CD4-positive, alpha-beta T cell treated with Interleukin-4 for 1 hour (primary cell): Measurements from ENCODE around the gene IL16.
"Not testable (repeated sequence)": the region's sequence is repeated elsewhere in the genome, so short reads cannot be mapped to it uniquely, and the experiment has no call there.

Experiments used
- DNase-seq, 2 donors: peaks; one replicate each; pipeline ENCODE4 v3.0.0-alpha.2; 2020 to 2022

The IL16 gene

DNA sequence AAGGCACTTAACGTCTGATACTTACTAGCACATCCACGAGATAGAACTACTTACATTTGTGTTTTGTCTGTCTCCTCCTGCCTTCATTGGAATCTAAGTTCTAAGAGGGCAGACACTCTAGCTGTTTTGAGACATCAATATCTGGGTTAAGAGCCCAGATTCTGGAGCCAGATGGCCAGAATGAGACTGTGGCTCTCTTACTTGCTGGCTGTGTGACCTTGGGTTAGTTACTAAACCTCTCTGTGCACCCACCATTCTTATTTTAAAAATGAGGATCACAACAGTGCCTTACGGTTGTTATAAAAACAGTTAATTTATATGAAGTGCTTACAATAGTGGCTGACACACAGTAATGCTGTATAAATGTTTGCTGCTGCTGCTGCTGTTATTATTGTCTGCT lies 119.6 kb downstream of the IL16 start:
- DNase-seq: no peak

DNA sequence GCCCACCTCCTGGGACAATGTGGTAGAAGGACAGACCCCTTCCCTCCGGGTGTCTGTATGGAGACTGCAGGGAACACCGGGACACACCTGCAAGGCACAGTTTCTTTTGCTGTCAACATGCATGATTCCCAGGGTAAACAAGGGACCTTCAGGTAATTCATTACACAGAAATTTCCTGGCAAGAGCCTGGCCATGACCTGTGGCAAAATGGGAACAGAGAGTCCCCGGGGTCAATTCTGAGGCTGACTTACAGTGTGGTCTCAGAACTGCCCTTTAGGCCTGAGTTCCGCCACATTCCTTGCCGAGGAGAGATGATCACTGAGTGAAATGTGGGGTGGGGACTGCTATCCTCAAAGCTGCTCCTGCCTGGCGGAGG lies 121.0 kb downstream of the IL16 start:
- no peak for DNase-seq

DNA sequence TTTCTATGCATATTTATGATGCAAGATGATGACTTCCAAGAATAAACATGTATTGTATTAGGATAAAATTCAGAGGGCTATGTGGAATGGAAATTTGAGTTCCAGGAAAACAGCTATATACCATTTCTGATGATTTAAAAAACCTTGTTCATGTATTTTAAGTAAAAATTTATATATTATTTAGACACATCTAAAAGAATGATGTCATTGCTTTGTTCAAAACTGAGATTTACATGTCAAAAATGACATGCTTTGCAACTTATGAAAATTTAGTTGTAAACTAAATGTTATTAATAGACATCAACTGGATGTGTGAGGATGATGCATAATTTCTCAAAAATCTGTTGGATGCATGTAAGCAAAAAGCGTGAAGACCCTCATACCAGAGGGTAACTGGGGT lies 125.0 kb downstream of the IL16 start:
- DNase-seq: no peak

DNA sequence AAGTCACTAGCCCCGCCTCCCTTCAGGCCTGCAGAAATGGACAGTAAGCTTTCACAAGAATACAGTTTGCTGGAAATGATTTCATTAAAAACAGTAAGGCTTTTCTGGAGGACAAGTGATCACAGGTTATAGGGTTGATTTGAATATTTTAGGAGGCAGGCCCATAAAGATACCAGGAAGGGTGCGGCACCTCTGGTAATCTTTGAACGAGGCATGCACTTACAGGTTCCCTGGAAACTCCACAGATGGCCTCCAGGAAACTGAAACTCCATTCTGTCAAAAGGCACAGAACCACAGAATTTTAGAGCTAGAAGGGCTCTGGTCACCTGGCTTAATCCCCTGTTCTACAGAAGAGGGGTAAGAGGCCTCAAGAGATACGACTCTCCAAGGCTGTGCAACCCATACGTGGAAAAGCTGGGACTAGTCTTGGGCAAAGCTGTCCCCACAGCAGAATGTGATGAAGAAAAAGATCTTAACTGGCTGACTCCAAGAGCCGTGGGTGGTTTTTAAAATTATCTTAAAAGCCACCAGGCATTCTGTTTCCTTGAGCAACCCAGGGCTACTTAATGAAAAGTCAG lies 126.1 kb downstream of the IL16 start:
- DNase-seq: no peak

DNA sequence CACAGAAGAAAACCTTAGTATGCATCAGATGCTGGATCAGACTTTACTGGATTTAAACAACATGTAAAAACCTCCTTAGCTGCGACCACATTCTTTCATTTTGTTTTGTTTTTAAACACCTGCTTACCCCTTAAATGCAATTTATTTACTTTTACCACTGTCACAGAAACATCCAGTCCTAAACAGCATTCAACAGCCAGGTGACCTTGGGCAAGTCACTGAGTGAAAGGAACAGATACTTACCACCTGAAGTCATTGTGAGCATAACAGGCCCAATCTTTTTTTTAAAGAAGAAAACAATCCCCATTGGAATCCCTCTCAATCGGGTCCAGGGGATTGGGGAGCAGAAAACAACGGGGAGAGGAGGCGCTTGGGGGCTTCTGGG lies 126.9 kb downstream of the IL16 start:
- DNase-seq: no peak

DNA sequence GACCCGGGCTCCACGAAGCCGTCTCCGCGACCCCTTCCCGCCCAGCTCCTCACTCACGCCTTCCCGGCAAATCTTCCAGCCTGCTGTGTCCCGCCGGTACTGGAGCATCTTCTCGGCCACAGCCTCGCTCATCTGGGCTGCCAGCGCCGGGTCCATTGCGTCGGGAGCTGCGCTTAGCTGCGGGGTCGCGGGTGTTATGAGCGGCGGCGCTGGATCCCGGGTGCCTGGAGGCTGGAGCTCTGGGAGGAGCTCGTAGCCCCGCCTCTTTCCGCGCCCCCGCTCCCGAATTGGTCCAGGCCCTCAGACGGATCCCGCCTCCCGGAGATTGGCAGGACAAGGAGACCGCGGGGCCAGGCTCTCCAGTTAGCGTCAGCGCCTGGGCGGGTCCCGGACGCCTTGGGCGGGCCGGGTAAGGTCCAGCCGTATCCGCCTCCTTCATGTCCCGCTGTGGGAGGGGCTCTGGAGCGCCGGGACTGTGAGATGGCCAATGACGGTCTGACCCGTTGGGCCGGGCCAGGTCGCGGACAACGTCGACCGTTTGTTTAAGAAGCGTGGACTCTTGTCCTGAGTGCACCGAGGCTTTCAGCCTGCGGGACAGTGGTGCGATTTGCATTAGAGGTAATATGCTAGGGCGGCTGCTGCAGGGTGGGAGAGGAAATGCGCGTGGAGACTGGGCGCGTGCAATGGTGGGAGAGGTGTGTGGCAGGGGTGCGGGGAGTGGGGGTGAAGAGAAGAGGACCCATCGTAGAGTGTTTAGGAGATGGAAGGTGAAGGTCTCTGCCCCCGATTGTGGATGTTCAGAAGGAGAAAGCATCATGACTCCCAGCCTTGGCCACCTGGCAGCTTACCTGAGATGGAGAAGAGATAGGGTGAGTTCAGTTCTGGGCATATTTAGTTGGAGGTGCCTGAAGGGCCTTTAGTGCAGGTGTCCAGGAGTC lies 127.5 kb downstream of the IL16 start, which contains the start of gene STARD5:
Gene STARD5, minus strand, starts transcription at position 198 of the 938 bp plus-strand sequence. Its CDS starts 42 bp downstream, at position 156.
- peak; percentile 94 for DNase-seq

DNA sequence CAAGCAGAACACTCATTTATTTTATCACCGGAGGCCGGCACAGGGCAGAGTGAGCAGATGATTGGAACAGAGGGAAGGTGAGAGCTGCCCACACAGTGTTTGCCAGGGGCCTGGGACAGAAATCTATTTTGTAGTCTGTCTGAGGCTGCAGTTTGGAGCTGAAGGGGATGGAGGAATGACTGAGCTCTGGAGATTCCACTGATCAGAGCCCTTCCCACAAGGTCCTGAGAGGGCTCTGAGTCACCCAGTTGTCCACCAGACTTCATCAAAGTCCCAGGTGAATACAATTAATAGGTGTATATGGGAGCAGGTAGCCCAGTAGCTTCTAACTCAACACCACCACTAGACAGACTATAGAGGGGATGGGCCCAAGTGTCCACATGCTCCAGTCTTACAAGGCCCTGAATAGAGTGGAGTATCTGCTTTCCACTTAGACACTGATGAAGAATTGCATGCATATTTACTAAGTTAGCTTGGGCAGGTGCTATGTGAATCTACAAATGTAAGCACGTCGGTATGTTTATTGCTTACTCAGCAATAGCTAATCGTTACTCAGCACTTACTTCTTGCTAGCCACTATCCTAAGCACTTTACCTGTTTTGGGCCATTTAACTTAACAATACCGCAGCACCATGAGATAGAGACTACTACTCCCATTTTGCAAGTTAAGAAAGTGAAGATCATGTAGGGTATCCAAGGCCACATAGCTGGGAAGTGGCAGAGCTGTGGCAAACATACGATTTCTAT lies 130.0 kb downstream of the IL16 start:
- no peak for DNase-seq

DNA sequence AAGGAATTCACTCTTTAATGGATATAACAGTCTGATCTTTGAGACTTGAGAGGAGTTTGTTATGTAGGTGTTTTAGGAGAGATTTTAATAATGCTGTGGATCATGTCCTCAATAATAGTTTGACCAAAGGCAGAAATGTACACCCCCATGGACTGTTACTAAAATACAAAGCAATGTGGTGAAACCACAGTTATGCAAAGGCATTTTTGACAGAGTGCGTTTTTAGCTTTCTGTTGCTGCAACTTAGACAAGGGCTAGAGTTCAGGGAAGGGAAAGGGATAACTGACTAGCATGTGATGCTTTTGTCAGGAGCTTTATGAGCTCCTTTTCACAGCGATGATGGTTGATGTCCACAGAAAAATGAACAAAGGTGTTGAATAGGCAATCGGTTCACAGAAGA lies 130.8 kb downstream of the IL16 start:
- no peak for DNase-seq

DNA sequence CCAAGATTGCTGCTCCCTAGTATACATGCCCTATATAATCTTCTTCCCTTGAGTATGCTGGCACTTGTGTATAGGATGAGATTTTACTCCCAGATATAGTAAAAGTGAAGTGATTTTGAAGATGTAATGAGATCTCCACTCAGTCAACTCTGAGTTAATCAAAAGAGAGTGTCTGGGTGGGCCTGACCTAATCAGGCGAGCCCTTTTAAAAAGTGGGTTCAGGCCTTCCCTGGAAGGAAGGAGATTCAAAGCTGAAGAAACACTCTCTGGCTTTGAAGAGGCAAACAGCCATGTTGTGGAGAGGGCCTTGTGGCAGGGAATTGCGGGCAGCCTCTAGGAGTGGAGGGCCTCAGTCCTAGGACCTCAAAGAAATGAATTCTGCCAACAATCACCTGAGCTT lies 132.8 kb downstream of the IL16 start:
- DNase-seq: no peak

DNA sequence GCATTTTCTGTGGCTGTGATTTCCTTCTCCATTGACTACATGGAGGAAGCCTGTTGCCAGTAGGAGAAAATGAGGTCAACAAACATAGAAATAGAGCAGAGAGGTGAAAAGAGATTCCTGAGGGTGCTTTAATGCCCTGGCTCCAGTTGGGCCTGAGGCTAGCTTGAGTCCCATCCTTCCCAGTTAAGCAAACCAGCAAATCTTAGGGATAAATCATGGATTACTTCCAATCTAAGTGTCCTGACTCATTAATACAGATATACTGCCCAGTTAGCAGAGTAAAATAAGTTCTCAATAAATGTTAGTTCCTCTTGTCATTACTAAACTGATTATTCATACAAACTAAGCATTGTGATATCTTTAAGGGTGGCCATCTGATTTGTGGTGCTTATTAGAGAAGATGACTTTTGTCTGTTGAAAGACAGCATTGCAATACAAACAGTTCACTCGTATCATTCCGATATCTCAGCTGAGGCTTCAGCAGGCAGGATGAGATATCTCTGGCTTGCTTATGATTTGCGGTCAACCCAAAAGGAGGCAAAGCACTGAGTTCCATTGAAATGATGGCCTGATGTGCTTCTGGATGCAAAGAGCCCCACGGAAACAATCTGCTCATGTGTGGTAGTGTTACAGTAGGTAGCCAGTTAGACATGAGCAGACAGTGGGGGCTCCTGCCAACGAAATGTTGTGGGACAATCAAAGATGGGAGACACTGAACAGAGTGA lies 133.8 kb downstream of the IL16 start:
- no peak for DNase-seq

DNA sequence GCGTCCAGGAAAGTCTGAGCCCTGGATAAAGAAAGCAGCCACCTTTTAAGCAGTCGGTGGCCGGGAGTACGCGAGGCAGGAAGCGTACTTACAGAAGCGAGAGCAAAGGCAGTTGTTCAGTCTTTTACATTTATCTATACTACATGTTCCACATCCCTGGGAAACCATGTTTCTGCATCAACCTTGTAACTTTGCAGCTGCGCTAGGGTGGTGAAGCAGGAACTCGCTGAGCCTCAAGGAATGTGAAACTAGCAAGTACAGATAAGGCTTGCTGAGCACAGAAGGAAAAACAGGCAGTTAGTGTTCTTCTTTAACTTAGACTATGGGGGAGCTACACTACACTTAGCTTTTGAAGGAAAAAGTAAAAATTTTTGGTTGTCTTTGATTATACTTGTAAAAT lies 134.5 kb downstream of the IL16 start:
- not testable (repeated sequence) for DNase-seq

DNA sequence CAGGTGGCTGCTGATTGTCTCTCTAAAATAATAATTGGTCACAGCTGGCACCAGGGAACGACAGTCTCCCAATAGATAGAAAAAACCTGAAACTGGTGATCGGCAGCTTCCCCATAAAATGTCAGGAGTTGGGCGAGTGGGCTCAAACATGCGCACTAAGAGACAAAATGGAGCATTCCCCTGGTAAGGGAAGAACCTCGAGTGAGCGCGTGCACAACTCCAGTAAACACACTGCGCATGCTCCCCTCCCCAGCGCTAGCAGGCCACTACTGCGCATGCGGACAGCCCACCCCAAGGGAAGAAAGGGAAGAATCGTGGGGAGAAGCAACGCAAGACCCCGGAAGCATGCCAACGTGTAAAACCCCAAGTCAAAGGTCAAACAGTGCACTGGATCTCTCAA lies 134.9 kb downstream of the IL16 start:
- DNase-seq: no peak

DNA sequence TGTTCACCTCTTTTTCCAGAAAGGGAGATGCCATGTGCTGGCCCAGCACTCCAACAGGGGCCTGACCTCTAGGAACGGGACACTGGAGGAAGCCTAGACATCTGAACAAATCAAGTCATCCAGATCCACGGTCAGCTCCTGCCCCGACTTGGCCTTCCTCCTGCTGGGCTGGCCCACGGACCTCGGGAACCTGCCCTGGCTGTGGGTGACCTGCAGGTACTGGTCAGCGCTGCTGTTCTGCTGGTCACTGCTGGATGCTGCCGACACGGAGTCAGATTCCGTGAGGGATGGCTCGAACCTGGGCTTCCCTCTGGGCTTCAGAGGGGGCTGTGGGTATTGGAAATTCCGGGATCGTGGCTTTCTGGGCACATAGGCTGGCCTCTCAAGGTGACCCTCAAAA lies 135.6 kb downstream of the IL16 start:
- DNase-seq: no peak

DNA sequence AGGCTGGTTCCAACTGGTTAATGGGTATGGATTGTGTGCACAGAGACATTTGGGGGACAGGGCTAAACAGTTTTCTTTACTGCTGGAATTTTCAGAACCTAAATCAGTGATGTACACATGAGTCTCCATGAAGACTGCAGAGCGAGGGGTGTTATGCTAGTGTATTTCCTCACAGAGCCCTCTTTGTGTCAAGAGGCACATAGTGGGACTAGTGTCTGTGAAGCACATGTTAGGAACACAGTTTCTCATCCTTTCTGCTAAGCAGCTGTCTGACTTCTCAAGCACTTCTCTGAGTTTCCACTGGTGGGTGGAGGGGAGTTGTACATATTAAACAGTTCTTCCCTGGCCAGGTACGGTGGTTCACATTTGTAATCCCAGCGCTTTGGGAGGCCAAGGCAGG lies 136.7 kb downstream of the IL16 start:
- DNase-seq: no peak

DNA sequence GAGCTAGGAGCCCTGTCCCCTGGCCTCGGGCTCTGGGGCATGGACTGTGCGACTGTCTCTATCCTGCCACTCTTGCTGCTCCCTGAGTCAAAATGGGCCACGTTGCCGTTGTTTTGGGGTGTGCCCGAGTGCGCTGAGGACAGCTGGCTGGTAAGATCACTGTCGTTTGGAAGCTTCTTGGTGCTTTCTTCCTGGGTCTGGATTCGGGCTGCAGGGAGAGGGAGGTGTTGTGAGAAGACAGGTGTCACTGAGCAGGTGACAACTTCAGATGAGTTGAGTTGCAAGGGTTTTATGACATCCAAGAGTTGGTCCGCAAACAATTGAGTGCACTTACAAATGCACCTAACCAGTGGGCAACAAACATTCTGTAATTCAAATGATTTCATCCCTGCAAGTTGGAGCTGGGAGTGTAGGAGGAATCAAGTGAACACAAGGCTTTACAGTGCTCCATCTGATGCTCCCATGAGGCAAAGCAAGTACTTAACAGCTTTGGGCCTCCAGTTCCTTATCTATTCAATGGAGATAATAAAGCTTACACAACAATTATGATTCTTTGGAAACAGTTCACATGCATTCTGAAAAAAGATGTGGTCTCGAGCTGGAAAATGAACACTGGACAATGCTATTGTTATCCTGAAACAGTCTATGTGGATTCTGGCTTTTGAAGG lies 138.2 kb downstream of the IL16 start:
- DNase-seq: no peak

DNA sequence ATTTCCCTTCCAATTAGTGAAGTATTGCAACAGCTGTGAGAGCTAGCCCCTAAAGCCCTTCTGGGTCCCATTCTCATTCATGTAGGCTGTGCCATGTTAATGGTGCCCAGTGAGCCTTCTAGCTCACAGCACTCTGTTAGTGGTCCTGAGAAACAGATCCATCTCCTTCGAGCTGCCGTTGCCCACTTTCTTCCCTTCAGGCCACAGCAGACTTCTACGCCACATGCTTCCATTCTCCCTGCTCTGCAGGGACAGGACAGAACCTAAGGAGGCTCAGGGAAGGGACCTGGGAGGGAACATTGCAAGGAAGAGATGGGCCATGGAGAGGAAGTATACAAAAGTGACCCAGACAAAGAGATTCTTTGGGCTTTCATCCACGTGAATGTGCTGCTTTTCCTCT lies 139.0 kb downstream of the IL16 start:
- no peak for DNase-seq

DNA sequence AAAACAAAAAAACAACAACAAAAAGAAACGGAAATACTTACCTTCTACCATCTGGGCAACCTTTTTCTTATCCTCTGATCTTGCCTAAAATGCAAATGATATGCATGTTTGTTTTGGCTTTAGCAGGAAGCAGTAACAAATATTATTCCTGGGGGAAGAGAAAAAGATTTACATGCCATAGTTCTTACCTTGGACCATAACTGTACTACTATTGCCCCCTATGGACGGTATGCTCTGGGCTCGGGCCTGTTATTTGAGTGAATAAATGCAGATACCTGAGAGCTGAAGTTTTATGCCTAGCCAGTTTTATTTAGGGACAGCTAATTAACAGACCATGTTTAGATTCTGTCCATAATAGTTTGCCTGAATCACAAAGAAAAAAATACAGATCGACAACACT lies 139.9 kb downstream of the IL16 start:
- peak; percentile 54 to 62 for DNase-seq

DNA sequence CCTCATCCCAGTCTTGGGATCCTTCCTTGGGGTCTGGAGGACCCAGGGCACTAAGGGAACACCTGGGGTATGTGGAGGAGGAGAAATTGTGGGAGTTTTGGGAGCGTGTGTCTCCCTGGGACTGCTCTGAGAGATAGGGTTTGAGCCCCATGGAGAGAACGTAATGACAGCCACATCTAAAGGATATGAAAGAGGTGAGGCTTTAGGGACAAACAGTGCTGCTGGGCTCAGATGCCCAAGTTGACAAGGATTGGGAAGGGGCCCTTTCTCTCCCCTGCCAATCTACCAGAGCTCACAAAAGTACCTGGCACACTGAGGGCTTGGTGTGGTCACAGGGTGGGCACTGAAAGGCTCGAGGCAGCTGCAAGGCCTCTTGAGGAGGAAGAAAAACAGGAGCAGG lies 140.6 kb downstream of the IL16 start:
- DNase-seq: no peak

DNA sequence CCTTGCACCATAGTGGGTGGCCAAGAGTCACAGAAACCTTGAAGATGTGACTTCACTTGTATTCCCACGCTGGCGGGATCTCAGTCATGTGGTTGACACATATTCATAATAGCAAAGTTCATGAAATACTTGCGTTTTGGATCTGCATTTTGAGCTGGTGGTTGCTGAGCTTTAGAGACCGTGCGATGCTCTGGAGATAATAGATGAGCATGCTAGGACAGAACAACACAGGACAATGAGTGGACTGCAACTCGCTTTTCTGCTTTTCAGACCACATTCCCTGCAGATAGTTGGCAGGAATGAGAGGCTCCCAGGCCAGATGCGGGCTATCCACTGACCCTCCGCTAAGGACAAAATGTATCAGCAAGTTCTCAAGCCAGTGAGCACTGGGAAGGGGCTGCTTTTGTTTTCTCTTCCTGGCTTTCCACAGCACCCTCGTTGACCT lies 141.1 kb downstream of the IL16 start:
- DNase-seq: no peak

DNA sequence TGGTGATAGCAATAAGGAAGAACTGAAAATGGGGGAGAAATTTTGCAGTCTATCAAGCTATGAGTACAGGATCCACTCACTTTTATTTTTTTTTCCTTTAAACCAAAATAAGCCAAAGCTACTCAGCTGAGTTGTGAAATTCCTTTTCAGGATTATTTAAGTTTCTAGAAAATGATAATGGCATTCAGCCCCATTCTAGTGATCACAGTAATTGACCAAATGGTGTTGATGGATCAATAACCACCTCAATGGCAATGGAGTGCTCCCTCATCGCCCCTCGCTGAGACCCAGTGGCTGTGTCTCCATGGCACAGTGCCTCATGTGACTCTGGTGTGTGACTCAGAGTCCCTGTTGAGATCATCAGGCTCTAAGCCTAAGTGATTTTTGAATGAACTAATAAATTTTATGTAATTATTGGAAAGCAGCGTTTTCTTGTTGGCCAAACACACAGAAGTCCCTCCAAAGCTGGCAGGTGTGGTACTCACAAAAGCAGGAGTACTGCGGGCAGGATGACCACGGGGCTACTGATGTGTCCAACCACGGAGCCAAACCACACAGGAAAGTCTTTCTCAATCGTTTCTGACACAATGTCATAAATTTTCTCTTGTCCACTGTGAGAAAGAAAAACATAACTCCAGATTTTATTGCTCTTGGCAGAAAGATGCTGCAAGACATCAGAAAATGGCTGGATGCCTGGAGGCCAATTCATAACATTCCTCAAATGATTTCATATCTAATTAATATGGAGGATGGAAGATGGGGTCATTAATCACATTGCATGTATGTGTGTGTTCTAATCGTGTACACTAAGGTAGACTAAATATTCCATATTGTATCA lies 141.7 kb downstream of the IL16 start:
- no peak for DNase-seq

DNA sequence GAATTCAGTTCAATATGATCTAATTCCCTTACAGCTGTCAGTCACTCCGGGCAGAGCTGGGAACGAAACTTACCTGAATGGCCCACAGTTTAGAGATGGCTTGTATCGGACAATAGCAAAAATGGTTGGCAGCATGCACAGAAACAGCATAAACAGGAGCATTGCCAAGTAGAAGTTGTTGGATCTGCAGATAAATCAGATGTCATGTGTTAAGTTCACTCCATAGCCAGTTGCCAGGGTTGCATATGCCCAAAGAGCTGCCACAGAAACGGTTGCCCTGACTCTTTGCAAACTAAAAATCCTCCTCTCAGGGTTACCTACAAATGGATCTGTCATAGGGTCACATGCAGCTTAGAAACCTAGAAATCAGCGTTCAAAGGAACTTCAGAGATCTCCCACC lies 142.6 kb downstream of the IL16 start:
- no peak for DNase-seq

DNA sequence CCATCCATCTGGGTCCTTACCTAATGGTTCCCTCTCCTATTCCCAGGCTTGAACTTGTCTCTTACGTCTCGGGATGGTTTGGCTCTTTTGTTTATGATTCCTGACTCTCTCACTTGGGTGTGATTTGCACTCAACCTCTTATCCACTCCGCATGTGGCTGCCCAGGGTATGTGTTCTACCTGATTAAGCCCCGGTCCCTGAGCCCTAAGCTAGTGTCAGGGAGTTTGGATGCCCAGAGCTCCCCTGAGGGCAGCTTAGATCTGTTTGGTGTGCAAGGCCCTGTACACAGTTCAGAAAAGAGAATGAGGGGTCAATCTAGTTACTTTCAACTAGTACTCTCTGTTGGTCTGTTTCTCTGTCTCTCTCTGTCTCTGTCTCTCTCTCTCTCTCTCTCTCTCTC lies 143.2 kb downstream of the IL16 start:
- no peak for DNase-seq
